Spinal cord (tissue), 4 donors: ENCODE data around the gene LIG3. TPM values are rescaled to one million over a fixed set of nuclear protein-coding genes. Genes with fewer than 3 reads are reported as not detected.

Experiments used
- polyA plus RNA-seq, 2 donors: library from polyadenylated mRNA; unstranded; fragments of 120-200 nt; gene quantifications; one replicate each; pipeline ENCODE4 v1.2.1, GENCODE V29; 2013; ENCODE audit not compliant: insufficient read length in 2 of 2
- total RNA-seq, 2 donors: library from RNA; depleted of rRNA in 1 of 2; stranded (reverse); fragments of 120-200 nt in 1 of 2; fragments of >200 nt in 1 of 2; gene quantifications; one replicate each; pipeline versions ENCODE4 v1.2.3 to v1.2.4, GENCODE V29; 2013 to 2014

LIG3 gene
- total and polyA plus RNA-seq, 4 donors = 31.1 to 37.0 (median 35.0) TPM

Other genes with a start within 250 kb of the LIG3 start
- 1 to 10 TPM; 5.2 to 5.3 TPM for gene CCT6B, start 19.1 kb upstream of the LIG3 start, total RNA-seq
- 1 to 10 TPM; 2.7 to 4.2 TPM for gene CCT6B, start 19.1 kb upstream of the LIG3 start, polyA plus RNA-seq
- gene ZNF830, start 19.0 kb upstream of the LIG3 start, total RNA-seq = 10 to 100 TPM; 12.5 to 16.0 TPM
- gene ZNF830, start 19.0 kb upstream of the LIG3 start, polyA plus RNA-seq = 10 to 100 TPM; 21.0 to 24.7 TPM
- 10 to 100 TPM; 12.9 to 16.6 TPM for gene RFFL, start 83.2 kb downstream of the LIG3 start, total RNA-seq
- gene RFFL, start 83.2 kb downstream of the LIG3 start, polyA plus RNA-seq = 10 to 100 TPM; 23.0 to 28.1 TPM
- gene RAD51D, start 139.3 kb downstream of the LIG3 start, total RNA-seq = 1 to 10 TPM; 7.7 to 9.1 TPM
- gene RAD51D, start 139.3 kb downstream of the LIG3 start, polyA plus RNA-seq = 10 to 100 TPM; 16.4 to 19.7 TPM
- not detected for gene FNDC8, start 141.1 kb downstream of the LIG3 start, total RNA-seq
- under 1 TPM; 0.19 to 0.24 TPM for gene FNDC8, start 141.1 kb downstream of the LIG3 start, polyA plus RNA-seq
- 10 to 100 TPM; 14.2 to 14.3 TPM for gene NLE1, start 161.8 kb downstream of the LIG3 start, total RNA-seq
- 10 to 100 TPM; 23.7 to 26.1 TPM for gene NLE1, start 161.8 kb downstream of the LIG3 start, polyA plus RNA-seq
- under 1 TPM; 0.10 to 0.11 TPM for gene UNC45B, start 167.3 kb downstream of the LIG3 start, total RNA-seq
- under 1 TPM; 0.10 to 0.24 TPM for gene UNC45B, start 167.3 kb downstream of the LIG3 start, polyA plus RNA-seq
- gene SLC35G3, start 213.9 kb downstream of the LIG3 start, total RNA-seq = not detected
- gene SLC35G3, start 213.9 kb downstream of the LIG3 start, polyA plus RNA-seq = not detected